GM12865 (cell line): ENCODE data around the gene NOC3L.

ENCODE experiments used
- DNase-seq: peaks from one replicate; pipeline ENCODE4 v3.0.0; 2010; ENCODE audit warnings: low read depth
- H3K4me3 ChIP-seq: 2 replicates; pipeline ENCODE4 v1.5.1; 2011; ENCODE audit warnings: mild to moderate bottlenecking, low read depth, low read length, control low read depth
- TF ChIP-seq, protein P1 (sequence below): IDR thresholded peaks from 2 replicates; pipeline ENCODE4 v1.5.1; 2011; ENCODE audit warnings: low read length, control low read depth, low read depth, inconsistent platforms; ENCODE audit not compliant: insufficient read depth; ENCODE audit errors: missing control alignments

NOC3L gene

GRCh38 chr10:94349327-94349726 is 13.4 kb downstream of the NOC3L start:
- TF ChIP-seq, protein P1, sequence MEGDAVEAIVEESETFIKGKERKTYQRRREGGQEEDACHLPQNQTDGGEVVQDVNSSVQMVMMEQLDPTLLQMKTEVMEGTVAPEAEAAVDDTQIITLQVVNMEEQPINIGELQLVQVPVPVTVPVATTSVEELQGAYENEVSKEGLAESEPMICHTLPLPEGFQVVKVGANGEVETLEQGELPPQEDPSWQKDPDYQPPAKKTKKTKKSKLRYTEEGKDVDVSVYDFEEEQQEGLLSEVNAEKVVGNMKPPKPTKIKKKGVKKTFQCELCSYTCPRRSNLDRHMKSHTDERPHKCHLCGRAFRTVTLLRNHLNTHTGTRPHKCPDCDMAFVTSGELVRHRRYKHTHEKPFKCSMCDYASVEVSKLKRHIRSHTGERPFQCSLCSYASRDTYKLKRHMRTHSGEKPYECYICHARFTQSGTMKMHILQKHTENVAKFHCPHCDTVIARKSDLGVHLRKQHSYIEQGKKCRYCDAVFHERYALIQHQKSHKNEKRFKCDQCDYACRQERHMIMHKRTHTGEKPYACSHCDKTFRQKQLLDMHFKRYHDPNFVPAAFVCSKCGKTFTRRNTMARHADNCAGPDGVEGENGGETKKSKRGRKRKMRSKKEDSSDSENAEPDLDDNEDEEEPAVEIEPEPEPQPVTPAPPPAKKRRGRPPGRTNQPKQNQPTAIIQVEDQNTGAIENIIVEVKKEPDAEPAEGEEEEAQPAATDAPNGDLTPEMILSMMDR, result no peak
- no peak overlapping the region for H3K4me3 ChIP-seq
- no peak for DNase-seq

- H3K4me3 ChIP-seq, result peak overlapping the region; percentile 43
- peak; percentile 81 for DNase-seq
- TF ChIP-seq, protein P1, result no peak
These were observed 18.1 kb downstream of the NOC3L start for GRCh38 chr10:94344522-94345122.

- no peak overlapping the region for H3K4me3 ChIP-seq
- TF ChIP-seq, protein P1, result no peak
- no peak for DNase-seq
These were observed 19.6 kb downstream of the NOC3L start for GRCh38 chr10:94343151-94343550.

DNA sequence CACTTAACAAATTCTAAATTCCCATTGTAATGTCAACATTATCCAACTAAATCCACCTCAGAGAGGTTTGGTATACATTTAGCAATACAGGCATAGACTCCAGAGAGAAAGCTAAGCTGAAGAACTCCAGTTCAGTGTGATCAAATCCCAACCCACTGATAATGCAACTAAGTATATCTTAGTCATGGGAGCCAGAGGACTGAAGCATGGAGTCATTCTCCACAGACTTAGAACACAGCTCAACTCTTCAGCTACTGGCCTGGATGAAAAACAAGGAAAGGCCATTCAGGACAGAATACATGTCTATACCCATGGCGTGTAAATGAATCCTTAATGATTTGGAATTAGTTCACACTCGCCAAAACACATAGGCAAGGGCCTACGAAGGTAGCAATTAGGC is 27.9 kb downstream of the NOC3L start:
- no peak overlapping the region for H3K4me3 ChIP-seq
- TF ChIP-seq, protein P1, result no peak
- no peak for DNase-seq

DNA sequence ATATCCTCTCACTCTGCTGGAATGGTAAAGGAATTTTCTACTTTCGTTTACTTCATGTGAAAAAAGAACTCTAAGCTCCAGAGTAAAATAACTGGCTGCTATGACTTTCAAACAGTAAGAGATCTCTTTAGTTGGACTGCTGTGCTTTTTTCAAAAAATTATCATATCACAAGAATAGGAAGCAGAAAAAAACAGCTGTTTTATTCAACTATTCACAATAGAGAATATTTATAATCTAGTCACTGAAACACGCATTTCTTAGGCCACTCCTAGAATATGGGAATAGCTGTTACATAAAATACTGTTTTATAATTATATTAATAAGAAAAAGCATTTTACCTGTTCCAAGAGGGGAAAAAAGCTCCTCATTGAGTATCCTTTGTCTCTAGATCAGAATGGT is 29.7 kb downstream of the NOC3L start:
- no peak overlapping the region for H3K4me3 ChIP-seq
- TF ChIP-seq, protein P1, result no peak
- no peak for DNase-seq

GRCh38 chr10:94328613-94329012 is 34.1 kb downstream of the NOC3L start:
- TF ChIP-seq, protein P1, result no peak
- H3K4me3 ChIP-seq, result no peak overlapping the region
- no peak for DNase-seq

DNA sequence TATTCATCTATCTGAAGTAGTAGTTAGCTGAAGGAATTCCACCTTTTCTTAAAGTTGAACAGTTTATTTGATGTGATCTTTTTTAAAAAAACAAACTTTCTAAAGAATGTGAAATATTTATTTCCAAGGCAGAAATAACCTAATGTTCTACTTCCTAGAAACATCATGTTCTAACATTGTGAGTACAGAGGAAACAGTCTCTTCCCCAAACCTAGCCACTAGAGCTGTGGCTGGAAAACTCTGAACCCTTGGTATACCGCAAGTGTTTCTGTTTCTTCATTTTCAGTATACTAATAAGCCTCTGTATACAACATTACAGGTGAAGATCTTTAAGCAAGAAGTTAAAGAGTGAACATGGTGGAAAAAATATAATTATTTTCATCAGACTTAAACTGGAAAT is 35.1 kb downstream of the NOC3L start:
- TF ChIP-seq, protein P1, result no peak
- no peak for DNase-seq
- no peak overlapping the region for H3K4me3 ChIP-seq
